ENCODE results near the gene ATG4D.

- no peak for TF ChIP-seq TAF1 (IDR thresholded peaks at IDR 0.05; ENCODE audit: low read depth)
- TF ChIP-seq TCF12 (IDR thresholded peaks at IDR 0.05; ENCODE audit: low read depth), result no peak
- TF ChIP-seq CREB1 (IDR thresholded peaks at IDR 0.05; ENCODE audit: low read depth), result no peak
- no peak for TF ChIP-seq REST (IDR thresholded peaks at IDR 0.05; ENCODE audit: low read depth)
- TF ChIP-seq RAD21 (IDR thresholded peaks at IDR 0.05; ENCODE audit: low read depth), result no peak
- no peak for TF ChIP-seq YY1 (IDR thresholded peaks at IDR 0.05; ENCODE audit: low read depth)
- no peak for TF ChIP-seq EGR1 (IDR thresholded peaks at IDR 0.05)
- no peak for TF ChIP-seq MAX (IDR thresholded peaks at IDR 0.05)
Observed at GRCh38 chr19:10566408-10566657, 22.6 kb downstream of the ATG4D start.

All from Ishikawa (cell line).